A549 (cell line): ENCODE data around the gene HS3ST1. TPM values are rescaled to one million over a fixed set of nuclear protein-coding genes. Genes with fewer than 3 reads are reported as not detected.

Experiments used
- ATAC-seq, 2 experiments: fragments of 200-7000 bp in 1 of 2; fragments of >200 bp in 1 of 2; cut with Nextera tagmentation in 1 of 2; cut with Tn5 transposase in 1 of 2; 3 replicates each; pipeline versions ENCODE4 v1.8.0 to v1.9.1; 2018 to 2020; ENCODE audit warnings: mild to moderate bottlenecking in 1 of 2, moderate library complexity in 1 of 2
- CTCF ChIA-PET: fragments of 300-600 bp; sonication (Branson Sonifier 250); formaldehyde crosslinking; extraction: SDS; loops from one replicate; lab custom pipeline; 2021; ENCODE audit warnings: antibody characterized with exemption, inconsistent platforms; lab: Yijun Ruan, JAX
- POLR2A ChIA-PET: fragments of 350-600 bp; formaldehyde crosslinking; extraction: SDS; loops from one replicate; lab custom pipeline; 2021; ENCODE audit warnings: antibody characterized with exemption, inconsistent platforms; lab: Yijun Ruan, JAX
- DNase-seq, 2 experiments: peaks; one replicate each; pipeline versions ENCODE4 v3.0.0 to v3.0.0-alpha.2; 2011 to 2016; ENCODE audit warnings: low read depth in 1 of 2, low spot score in 1 of 2
- FAIRE-seq: peaks from 2 replicates; lab custom pipeline; 2011; peaks lifted over from hg19 to GRCh38; lab: Jason Lieb, UNC
- H3K27ac ChIP-seq, 2 experiments: fragments of >200 bp; sonication (Bioruptor Twin); formaldehyde crosslinking; 3 replicates each; pipeline ENCODE4 v1.5.1; 2016 to 2017
- H3K4me1 ChIP-seq: fragments of >200 bp; sonication (Bioruptor Twin); formaldehyde crosslinking; 3 replicates; pipeline ENCODE4 v1.6.1; 2016
- H3K4me2 ChIP-seq: fragments of >200 bp; sonication (Bioruptor Twin); formaldehyde crosslinking; 3 replicates; pipeline ENCODE4 v1.6.1; 2016
- H3K4me3 ChIP-seq: fragments of >200 bp; sonication (Bioruptor Twin); formaldehyde crosslinking; 3 replicates; pipeline ENCODE4 v1.5.1; 2016
- H3K9me3 ChIP-seq: fragments of >200 bp; sonication (Bioruptor Twin); formaldehyde crosslinking; 3 replicates; pipeline ENCODE4 v1.6.1; 2016
- CBX8 ChIP-seq: fragments of 200-600 bp; sonication (generic); IDR thresholded peaks from 2 replicates; pipeline ENCODE4 v1.6.1; 2016
- CEBPB ChIP-seq, 2 experiments: fragments of >200 bp in 1 of 2; sonication (Bioruptor Twin) in 1 of 2; formaldehyde crosslinking in 1 of 2; IDR thresholded peaks; 2 replicates each; pipeline ENCODE4 v1.6.1; 2012 to 2016
- CHD4 ChIP-seq: fragments of 200-600 bp; sonication (generic); IDR thresholded peaks from 2 replicates; pipeline ENCODE4 v1.6.1; 2016; ENCODE audit warnings: antibody characterized with exemption, mild to moderate bottlenecking, borderline replicate concordance
- EHF ChIP-seq: fragments of 250-450 bp; sonication (Bioruptor Pico); IDR thresholded peaks from 2 replicates; pipeline ENCODE4 v1.5.0; 2020; ENCODE audit warnings: mild to moderate bottlenecking
- EHMT2 ChIP-seq: fragments of 200-600 bp; sonication (generic); IDR thresholded peaks from 2 replicates; pipeline ENCODE4 v1.6.1; 2016; ENCODE audit warnings: antibody characterized with exemption, low read depth, mild to moderate bottlenecking, moderate library complexity
- GATA3 ChIP-seq: IDR thresholded peaks from 2 replicates; pipeline ENCODE4 v1.6.1; 2012; ENCODE audit warnings: borderline replicate concordance
- HEYL ChIP-seq: fragments of 250-450 bp; sonication (Bioruptor Pico); IDR thresholded peaks from 2 replicates; pipeline ENCODE4 v1.8.0; 2021; ENCODE audit warnings: mild to moderate bottlenecking, moderate library complexity
- HOXA7 ChIP-seq: fragments of 250-450 bp; sonication (Bioruptor Pico); IDR thresholded peaks from 2 replicates; pipeline ENCODE4 v1.5.0; 2020; ENCODE audit warnings: mild to moderate bottlenecking, moderate library complexity
- HOXB13 ChIP-seq: fragments of 250-450 bp; sonication (Bioruptor Pico); IDR thresholded peaks from 2 replicates; pipeline ENCODE4 v1.5.0; 2020; ENCODE audit warnings: low read depth, mild to moderate bottlenecking, moderate library complexity
- HOXB5 ChIP-seq: fragments of 250-450 bp; sonication (Bioruptor Pico); IDR thresholded peaks from 2 replicates; pipeline ENCODE4 v1.5.0; 2020; ENCODE audit warnings: mild to moderate bottlenecking, moderate library complexity
- JUN ChIP-seq, 2 experiments: fragments of >200 bp; sonication (Bioruptor Twin); formaldehyde crosslinking; IDR thresholded peaks; 2 replicates in 1 of 2; 3 replicates in 1 of 2; pipeline ENCODE4 v1.6.1; 2016 to 2017
- KDM1A ChIP-seq: fragments of 200-600 bp; sonication (generic); IDR thresholded peaks from 2 replicates; pipeline ENCODE4 v1.6.1; 2016; ENCODE audit warnings: low read depth, mild to moderate bottlenecking
- KDM5A ChIP-seq: fragments of 200-600 bp; sonication (generic); IDR thresholded peaks from 2 replicates; pipeline ENCODE4 v1.6.1; 2016; ENCODE audit warnings: antibody characterized with exemption, mild to moderate bottlenecking
- NPAS2 ChIP-seq: fragments of 250-450 bp; sonication (Bioruptor Pico); IDR thresholded peaks from 2 replicates; pipeline ENCODE4 v1.8.0; 2022; ENCODE audit warnings: mild to moderate bottlenecking, moderate library complexity, borderline replicate concordance
- POLR2AphosphoS2 ChIP-seq: conservative IDR thresholded peaks from 2 replicates; pipeline ENCODE4 v1.6.1; 2012; ENCODE audit warnings: low read length, improper control_type of control experiment, inconsistent platforms
- RCOR1 ChIP-seq: fragments of 150-350 bp; IDR thresholded peaks from 2 replicates; pipeline ENCODE4 v1.6.1; 2014; ENCODE audit warnings: antibody characterized with exemption, low read length, low read depth
- RFX5 ChIP-seq: fragments of 450-650 bp; IDR thresholded peaks from 2 replicates; pipeline ENCODE4 v1.7.1; 2014; ENCODE audit warnings: antibody characterized with exemption, mild to moderate bottlenecking, moderate library complexity
- USF2 ChIP-seq: fragments of 450-650 bp; IDR thresholded peaks from 2 replicates; pipeline ENCODE4 v1.6.1; 2014; ENCODE audit warnings: antibody characterized with exemption
- WGBS: methylation state at CpG from one replicate; pipeline ENCODE4 v1.1.6; 2017; ENCODE audit errors: missing lambda C conversion rate; 5-methylcytosine and 5-hydroxymethylcytosine counted together
- polyA plus RNA-seq, 4 experiments: library from polyadenylated mRNA; depleted of rRNA in 3 of 4; stranded (reverse); fragments of >200 nt; fragmentation: RNase III in 1 of 4; extraction: RNeasy Plus Mini Kit Qiagen cat#74134 plus additional on column Dnase treatment in 1 of 4; gene quantifications; 2 replicates in 3 of 4; 3 replicates in 1 of 4; pipeline ENCODE4 v1.2.3, GENCODE V29; 2011 to 2017
- TF ChIP-seq, protein P1 (sequence below): fragments of >200 bp; sonication (Bioruptor Twin); formaldehyde crosslinking; IDR thresholded peaks from 3 replicates; pipeline ENCODE4 v1.5.1; 2016
- TF ChIP-seq, protein P2 (sequence below): IDR thresholded peaks from 2 replicates; pipeline ENCODE4 v1.6.1; 2012
- TF ChIP-seq, protein P3 (sequence below): fragments of 200-600 bp; sonication (generic); IDR thresholded peaks from 2 replicates; pipeline ENCODE4 v1.6.1; 2016; ENCODE audit warnings: antibody characterized with exemption, mild to moderate bottlenecking, moderate library complexity

The HS3ST1 gene
- polyA plus RNA-seq, 2 of the 4 experiments (the other 2 are of a cell fraction): 0.13 to 0.19 TPM

GRCh38 chr4:11455201-11455835, 26.6 kb upstream of the HS3ST1 start (continued):
- TF ChIP-seq, protein P1, sequence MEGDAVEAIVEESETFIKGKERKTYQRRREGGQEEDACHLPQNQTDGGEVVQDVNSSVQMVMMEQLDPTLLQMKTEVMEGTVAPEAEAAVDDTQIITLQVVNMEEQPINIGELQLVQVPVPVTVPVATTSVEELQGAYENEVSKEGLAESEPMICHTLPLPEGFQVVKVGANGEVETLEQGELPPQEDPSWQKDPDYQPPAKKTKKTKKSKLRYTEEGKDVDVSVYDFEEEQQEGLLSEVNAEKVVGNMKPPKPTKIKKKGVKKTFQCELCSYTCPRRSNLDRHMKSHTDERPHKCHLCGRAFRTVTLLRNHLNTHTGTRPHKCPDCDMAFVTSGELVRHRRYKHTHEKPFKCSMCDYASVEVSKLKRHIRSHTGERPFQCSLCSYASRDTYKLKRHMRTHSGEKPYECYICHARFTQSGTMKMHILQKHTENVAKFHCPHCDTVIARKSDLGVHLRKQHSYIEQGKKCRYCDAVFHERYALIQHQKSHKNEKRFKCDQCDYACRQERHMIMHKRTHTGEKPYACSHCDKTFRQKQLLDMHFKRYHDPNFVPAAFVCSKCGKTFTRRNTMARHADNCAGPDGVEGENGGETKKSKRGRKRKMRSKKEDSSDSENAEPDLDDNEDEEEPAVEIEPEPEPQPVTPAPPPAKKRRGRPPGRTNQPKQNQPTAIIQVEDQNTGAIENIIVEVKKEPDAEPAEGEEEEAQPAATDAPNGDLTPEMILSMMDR: no peak
- no peak for TF ChIP-seq HOXA7 (CRISPR knock-in tag)
- no peak for TF ChIP-seq EHMT2

DNA sequence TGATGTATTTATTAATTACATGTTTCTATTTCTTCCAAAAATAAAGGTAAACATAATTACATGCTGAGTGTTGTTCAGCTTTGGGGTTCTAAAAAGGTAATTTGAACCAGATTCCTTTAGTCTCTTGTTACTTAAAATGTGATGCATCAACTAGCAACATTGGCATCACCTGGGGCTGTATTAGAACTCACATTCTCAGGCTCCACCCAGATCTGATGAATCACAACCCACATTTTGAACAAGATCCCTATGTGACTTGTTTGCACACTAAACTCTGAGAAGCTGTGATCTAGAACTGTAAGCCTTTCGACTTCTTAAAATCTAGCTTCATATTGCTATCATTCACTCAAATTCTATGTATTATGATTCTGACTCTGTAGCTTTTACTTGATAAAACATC, 23.0 kb upstream of the HS3ST1 start:
- Histone ChIP-seq H3K4me1 (no peaks in the 10 kb centered on the region), H3K4me3 (no peak overlapping the region), H3K9me3 (no peaks in the 10 kb centered on the region), H3K4me2 (no peak overlapping the region), H3K27ac (no peak overlapping the region)
- ATAC-seq (no peak), DNase-seq (no peak), FAIRE-seq (no peak)
- ChIA-PET CTCF (no interaction called here), POLR2A (no interaction called here)
- TF ChIP-seq POLR2AphosphoS2 (no peak), NPAS2 (CRISPR knock-in tag) (no peak), HEYL (no peak), KDM5A (no peak), HOXB13 (CRISPR knock-in tag) (no peak)
- 44% methylated on average over 1 of the region's 1 CpG for WGBS

GRCh38 chr4:11446155-11446811, 17.6 kb upstream of the HS3ST1 start:
- H3K4me2 ChIP-seq: no peak overlapping the region
- TF ChIP-seq JUN (IDR thresholded peaks at IDR 0.05): no peak
- TF ChIP-seq, protein P2, sequence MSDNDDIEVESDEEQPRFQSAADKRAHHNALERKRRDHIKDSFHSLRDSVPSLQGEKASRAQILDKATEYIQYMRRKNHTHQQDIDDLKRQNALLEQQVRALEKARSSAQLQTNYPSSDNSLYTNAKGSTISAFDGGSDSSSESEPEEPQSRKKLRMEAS: no peak
- no peak for TF ChIP-seq CBX8
- TF ChIP-seq KDM1A: no peak
- no peak for TF ChIP-seq RCOR1
- no peak for TF ChIP-seq EHF (CRISPR knock-in tag)
- TF ChIP-seq RFX5: no peak
- no peak for TF ChIP-seq GATA3
- TF ChIP-seq USF2: no peak
- TF ChIP-seq HOXB5 (CRISPR knock-in tag): no peak
- TF ChIP-seq, all 56 proteins: peak for 0
- ChIA-PET POLR2A (no interaction called here), CTCF (no interaction called here)
- DNase-seq (no peak), ATAC-seq (no peak), FAIRE-seq (no peak)
- no peak overlapping the region for H3K4me3 ChIP-seq
- H3K4me1 ChIP-seq: no peaks in the 10 kb centered on the region
- no peak overlapping the region for H3K27ac ChIP-seq
- H3K9me3 ChIP-seq: no peaks in the 10 kb centered on the region

DNA sequence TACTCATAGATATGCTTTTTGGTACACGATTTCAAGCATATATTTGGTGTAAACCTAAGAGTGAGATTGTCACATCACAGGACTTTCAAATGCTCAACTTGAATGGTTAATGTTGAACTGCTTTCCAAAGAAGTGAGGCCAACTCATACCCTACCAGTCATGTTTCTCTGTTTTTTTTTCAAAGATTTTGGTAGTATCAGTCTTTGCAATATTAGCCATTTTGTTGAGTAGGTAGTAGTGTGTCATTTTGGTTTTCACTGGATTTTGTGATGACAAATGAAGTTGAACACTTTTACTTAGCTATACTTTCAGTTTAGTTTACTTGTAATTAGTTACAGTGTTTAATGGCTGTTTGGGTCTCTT, 12.5 kb upstream of the HS3ST1 start:
- DNase-seq: no peak
- TF ChIP-seq KDM1A (no peak), CEBPB (IDR thresholded peaks at IDR 0.05) (no peak), CHD4 (no peak), POLR2AphosphoS2 (no peak)
- TF ChIP-seq, protein P3, sequence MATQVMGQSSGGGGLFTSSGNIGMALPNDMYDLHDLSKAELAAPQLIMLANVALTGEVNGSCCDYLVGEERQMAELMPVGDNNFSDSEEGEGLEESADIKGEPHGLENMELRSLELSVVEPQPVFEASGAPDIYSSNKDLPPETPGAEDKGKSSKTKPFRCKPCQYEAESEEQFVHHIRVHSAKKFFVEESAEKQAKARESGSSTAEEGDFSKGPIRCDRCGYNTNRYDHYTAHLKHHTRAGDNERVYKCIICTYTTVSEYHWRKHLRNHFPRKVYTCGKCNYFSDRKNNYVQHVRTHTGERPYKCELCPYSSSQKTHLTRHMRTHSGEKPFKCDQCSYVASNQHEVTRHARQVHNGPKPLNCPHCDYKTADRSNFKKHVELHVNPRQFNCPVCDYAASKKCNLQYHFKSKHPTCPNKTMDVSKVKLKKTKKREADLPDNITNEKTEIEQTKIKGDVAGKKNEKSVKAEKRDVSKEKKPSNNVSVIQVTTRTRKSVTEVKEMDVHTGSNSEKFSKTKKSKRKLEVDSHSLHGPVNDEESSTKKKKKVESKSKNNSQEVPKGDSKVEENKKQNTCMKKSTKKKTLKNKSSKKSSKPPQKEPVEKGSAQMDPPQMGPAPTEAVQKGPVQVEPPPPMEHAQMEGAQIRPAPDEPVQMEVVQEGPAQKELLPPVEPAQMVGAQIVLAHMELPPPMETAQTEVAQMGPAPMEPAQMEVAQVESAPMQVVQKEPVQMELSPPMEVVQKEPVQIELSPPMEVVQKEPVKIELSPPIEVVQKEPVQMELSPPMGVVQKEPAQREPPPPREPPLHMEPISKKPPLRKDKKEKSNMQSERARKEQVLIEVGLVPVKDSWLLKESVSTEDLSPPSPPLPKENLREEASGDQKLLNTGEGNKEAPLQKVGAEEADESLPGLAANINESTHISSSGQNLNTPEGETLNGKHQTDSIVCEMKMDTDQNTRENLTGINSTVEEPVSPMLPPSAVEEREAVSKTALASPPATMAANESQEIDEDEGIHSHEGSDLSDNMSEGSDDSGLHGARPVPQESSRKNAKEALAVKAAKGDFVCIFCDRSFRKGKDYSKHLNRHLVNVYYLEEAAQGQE: no peak
- WGBS: 24% methylated on average over 1 of the region's 1 CpG
- ATAC-seq: no peak
- Histone ChIP-seq H3K27ac (no peak overlapping the region), H3K4me3 (no peak overlapping the region), H3K9me3 (no peaks in the 10 kb centered on the region), H3K4me1 (no peaks in the 10 kb centered on the region), H3K4me2 (no peak overlapping the region)
- no peak for FAIRE-seq
- POLR2A ChIA-PET: no interaction called here
- CTCF ChIA-PET: no interaction called here
